MCF 10A (cell line): ENCODE results near the gene RPTOR. TPM values are rescaled to one million over a fixed set of nuclear protein-coding genes. Genes with fewer than 3 reads are reported as not detected.
"Not testable (repeated sequence)": the region's sequence is repeated elsewhere in the genome, so short reads cannot be mapped to it uniquely, and the experiment has no call there.

ENCODE experiments used
- BruUV-seq: library from RNA; stranded (reverse); fragments of 400-500 nt; replicated peaks from 2 replicates; lab custom pipeline; 2021; lab: Mats Ljungman, UMichigan
- CTCF ChIA-PET: fragments of 300-600 bp; sonication (Branson Sonifier 250); formaldehyde crosslinking; extraction: SDS; loops from one replicate; lab custom pipeline; 2021; ENCODE audit warnings: antibody characterized with exemption, inconsistent platforms; lab: Yijun Ruan, JAX
- POLR2A ChIA-PET: fragments of 300-600, 350-650 bp; sonication (Branson Sonifier 250); formaldehyde crosslinking; extraction: SDS; loops from one replicate; lab custom pipeline; 2020; ENCODE audit warnings: antibody characterized with exemption, inconsistent platforms; lab: Yijun Ruan, JAX
- DNase-seq: peaks from one replicate; pipeline ENCODE4 v3.0.0-alpha.2; 2018; ENCODE audit not compliant: unreplicated experiment
- H3K27ac Mint-ChIP-seq: one replicate; pipeline ENCODE4 v1.8.0; 2022; ENCODE audit warnings: mild to moderate bottlenecking, low read depth, mixed read lengths; ENCODE audit not compliant: unreplicated experiment
- H3K27me3 Mint-ChIP-seq: one replicate; pipeline ENCODE4 v1.8.0; 2022; ENCODE audit warnings: mixed read lengths; ENCODE audit not compliant: insufficient read depth, unreplicated experiment
- H3K36me3 Mint-ChIP-seq: one replicate; pipeline ENCODE4 v1.8.0; 2022; ENCODE audit warnings: mild to moderate bottlenecking, moderate library complexity, mixed read lengths; ENCODE audit not compliant: insufficient read depth, unreplicated experiment
- H3K4me1 Mint-ChIP-seq: one replicate; pipeline ENCODE4 v1.8.0; 2022; ENCODE audit warnings: mixed read lengths; ENCODE audit not compliant: insufficient read depth, unreplicated experiment
- H3K4me3 Mint-ChIP-seq: one replicate; pipeline ENCODE4 v1.8.0; 2022; ENCODE audit warnings: mild to moderate bottlenecking, moderate library complexity, mixed read lengths; ENCODE audit not compliant: unreplicated experiment
- H3K9me3 Mint-ChIP-seq: one replicate; pipeline ENCODE4 v1.8.0; 2022; ENCODE audit warnings: mixed read lengths; ENCODE audit not compliant: unreplicated experiment
- CTCF ChIP-seq: fragments of 200-600 bp; IDR thresholded peaks from one replicate; pipeline ENCODE4 v1.8.0; 2022; ENCODE audit warnings: antibody characterized with exemption, mild to moderate bottlenecking; ENCODE audit not compliant: unreplicated experiment
- intact Hi-C: fragments of 100-400 bp; cut with micrococcal nuclease; formaldehyde crosslinking; loops from 2 replicates; pipeline ENCODE4 v1.14.1; 2022
- total RNA-seq: library from RNA; stranded (reverse); gene quantifications from 2 replicates; pipeline ENCODE4 v1.2.3, GENCODE V29; 2022

Gene RPTOR
- total RNA-seq, 1 experiment from 2014 or later = 41.3 TPM

GRCh38 chr17:80795754-80796153 is 251.1 kb downstream of the RPTOR start:
- no peak for DNase-seq
- Mint-ChIP-seq H3K27ac (no peak overlapping the region), H3K27me3 (no peaks in the 10 kb centered on the region), H3K4me3 (no peak overlapping the region), H3K36me3 (peaks cover 18% of the 10 kb centered on the region), H3K9me3 (no peaks in the 10 kb centered on the region), H3K4me1 (peaks cover 25% of the 10 kb centered on the region)
- TF ChIP-seq CTCF = no peak
- ChIA-PET CTCF (interaction anchor here (0.6 to 0.7 kb wide), 2 partner anchors 104 to 300 kb away, joined by 5 to 7 read pairs; no protein-coding TSS in a partner anchor), POLR2A (interaction anchor here (0.6 kb wide), 1 partner anchor 687 kb away, joined by 3 read pairs; no protein-coding TSS in a partner anchor)
- BruUV-seq = no TSS peak
- intact Hi-C loops = no loop called here

GRCh38 chr17:80796430-80796861 is 251.8 kb downstream of the RPTOR start:
- TF ChIP-seq CTCF = no peak
- ChIA-PET CTCF (no interaction called here), POLR2A (interaction anchor here (0.6 kb wide), 1 partner anchor 688 kb away, joined by 3 read pairs; no protein-coding TSS in a partner anchor)
- Mint-ChIP-seq H3K27ac (no peak overlapping the region), H3K9me3 (no peaks in the 10 kb centered on the region), H3K36me3 (peaks cover 18% of the 10 kb centered on the region), H3K27me3 (no peaks in the 10 kb centered on the region), H3K4me3 (no peak overlapping the region), H3K4me1 (peaks cover 21% of the 10 kb centered on the region)
- no TSS peak for BruUV-seq
- no peak for DNase-seq
- intact Hi-C loops = no loop called here

GRCh38 chr17:80797222-80797621 is 252.6 kb downstream of the RPTOR start:
- H3K4me3 Mint-ChIP-seq, intact Hi-C loops, DNase-seq, BruUV-seq, H3K27ac Mint-ChIP-seq, H3K9me3 Mint-ChIP-seq, H3K27me3 Mint-ChIP-seq, CTCF ChIA-PET: not testable (repeated sequence)
- POLR2A ChIA-PET = interaction anchor here (1.2 kb wide), 1 partner anchor 192 kb away, joined by 3 read pairs; no protein-coding TSS in a partner anchor
- peaks cover 21% of the 10 kb centered on the region for H3K36me3 Mint-ChIP-seq
- peaks cover 13% of the 10 kb centered on the region for H3K4me1 Mint-ChIP-seq

GRCh38 chr17:80797741-80798594 is 253.3 kb downstream of the RPTOR start:
- POLR2A ChIA-PET = interaction anchor here (1.2 kb wide), 1 partner anchor 192 kb away, joined by 3 read pairs; no protein-coding TSS in a partner anchor
- Mint-ChIP-seq H3K27ac (no peak overlapping the region), H3K27me3 (no peaks in the 10 kb centered on the region), H3K9me3 (no peaks in the 10 kb centered on the region), H3K4me1 (peaks cover 13% of the 10 kb centered on the region), H3K36me3 (peaks cover 23% of the 10 kb centered on the region), H3K4me3 (no peak overlapping the region)
- TF ChIP-seq CTCF = no peak
- DNase-seq = no peak
- BruUV-seq = no TSS peak
- intact Hi-C loops = no loop called here
- CTCF ChIA-PET = no interaction called here
